ENCODE measurements around the gene FGD5. TPM values are rescaled to one million over a fixed set of nuclear protein-coding genes. Genes with fewer than 3 reads are reported as not detected.

FGD5 gene
- total and polyA plus RNA-seq, 2 experiments from 2014 or later: 7.4 to 12.2 TPM

DNA sequence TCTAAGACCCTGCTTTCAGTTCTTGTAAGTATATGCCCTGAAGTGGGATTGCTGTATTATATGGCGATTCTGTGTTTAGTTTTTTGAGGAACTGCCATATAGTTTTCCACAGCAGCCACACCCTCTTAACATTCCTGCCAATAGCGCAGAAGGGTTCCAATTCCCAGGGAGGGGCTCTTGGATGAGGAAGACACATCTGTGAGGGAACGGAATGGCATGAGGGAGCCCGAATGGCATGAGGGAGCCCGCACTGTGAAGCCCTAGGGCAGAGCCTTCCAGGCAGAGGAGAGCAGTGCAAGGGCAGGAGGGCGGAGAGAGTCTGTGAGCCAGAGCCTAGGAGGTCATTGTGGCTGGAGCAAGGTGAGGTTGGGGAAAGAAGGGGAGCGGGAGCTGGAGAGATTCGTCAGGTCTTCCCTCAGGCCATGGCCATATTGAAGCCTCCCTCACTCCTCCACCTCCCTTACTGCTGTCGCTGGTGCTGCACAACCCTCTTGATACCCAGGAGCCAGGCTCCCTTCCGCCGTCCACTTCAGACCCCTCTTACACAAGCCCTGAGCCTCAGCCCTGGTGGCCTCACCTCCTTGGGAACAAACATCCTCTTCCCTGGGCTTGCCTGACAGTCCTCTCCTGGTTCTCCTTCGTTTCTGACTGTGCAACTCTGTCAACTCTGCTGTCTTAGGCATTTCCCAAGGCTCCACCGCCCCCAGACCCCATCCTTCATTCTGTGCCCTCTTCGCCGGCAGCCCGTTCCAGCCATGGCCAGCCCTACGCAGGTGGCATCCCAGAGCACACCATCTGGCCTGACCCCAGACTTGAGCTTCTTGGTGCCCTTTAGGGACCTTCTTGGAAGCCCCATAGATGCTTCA lies 51.4 kb downstream of the FGD5 start:
- no peaks in the 10 kb centered on the region for H3K79me2 ChIP-seq (replicated peaks; ENCODE audit: insufficient read depth)
- 0 out of 2 replicates have a peak, but pooled peaks cover 4% of the 10 kb centered on the region for H3K9me2 ChIP-seq (ENCODE audit: insufficient read depth)
- H3K4me1 Mint-ChIP-seq: no peaks in the 10 kb centered on the region; the same call in 2 of the 3 replicates
- no peak overlapping the region for H2AFZ ChIP-seq
- no peaks in the 10 kb centered on the region; the same call in 2 of the 3 replicates for H3K36me3 Mint-ChIP-seq (ENCODE audit: low read depth)
- H4K20me1 ChIP-seq (replicated peaks; ENCODE audit: insufficient read depth): no peaks in the 10 kb centered on the region
- no peaks in the 10 kb centered on the region for H3K27me3 Mint-ChIP-seq (ENCODE audit: insufficient read depth, low read depth, poor library complexity)
- H3K4me1 ChIP-seq (ENCODE audit: insufficient read depth): no peaks in the 10 kb centered on the region
- H3K27ac Mint-ChIP-seq: no peak overlapping the region
- DNase-seq (ENCODE audit: low spot score) (no peak), ATAC-seq (no peak)
- H3F3A ChIP-seq (replicated peaks; ENCODE audit: low read depth): no peaks in the 10 kb centered on the region
- H3K4me3 ChIP-seq: no peak overlapping the region
- H3K27ac ChIP-seq (ENCODE audit: low read depth): no peak overlapping the region
- H3K9me3 Mint-ChIP-seq: no peaks in the 10 kb centered on the region; the same call in 2 of the 3 replicates
- no peak overlapping the region for H3K4me2 ChIP-seq
- TF ChIP-seq ZNF331 (CRISPR knock-in tag; IDR thresholded peaks at IDR 0.05; ENCODE audit: low read depth) (no peak), EZH2 (IDR thresholded peaks at IDR 0.05; ENCODE audit: low read depth, unreplicated experiment) (no peak), ZNF114 (CRISPR knock-in tag; IDR thresholded peaks at IDR 0.05) (no peak), CTCF (conservative IDR thresholded peaks at IDR 0.05; ENCODE audit: low read depth in 2 of 2) (no peak), STAT1 (IDR thresholded peaks at IDR 0.05; ENCODE audit: unreplicated experiment) (no peak), JUNB (IDR thresholded peaks at IDR 0.05; ENCODE audit: unreplicated experiment) (no peak), POLR2AphosphoS5 (IDR thresholded peaks at IDR 0.05; ENCODE audit: low read depth) (no peak), CREB1 (CRISPR knock-in tag; IDR thresholded peaks at IDR 0.05; ENCODE audit: low read depth) (no peak)
- TF ChIP-seq, protein P1, sequence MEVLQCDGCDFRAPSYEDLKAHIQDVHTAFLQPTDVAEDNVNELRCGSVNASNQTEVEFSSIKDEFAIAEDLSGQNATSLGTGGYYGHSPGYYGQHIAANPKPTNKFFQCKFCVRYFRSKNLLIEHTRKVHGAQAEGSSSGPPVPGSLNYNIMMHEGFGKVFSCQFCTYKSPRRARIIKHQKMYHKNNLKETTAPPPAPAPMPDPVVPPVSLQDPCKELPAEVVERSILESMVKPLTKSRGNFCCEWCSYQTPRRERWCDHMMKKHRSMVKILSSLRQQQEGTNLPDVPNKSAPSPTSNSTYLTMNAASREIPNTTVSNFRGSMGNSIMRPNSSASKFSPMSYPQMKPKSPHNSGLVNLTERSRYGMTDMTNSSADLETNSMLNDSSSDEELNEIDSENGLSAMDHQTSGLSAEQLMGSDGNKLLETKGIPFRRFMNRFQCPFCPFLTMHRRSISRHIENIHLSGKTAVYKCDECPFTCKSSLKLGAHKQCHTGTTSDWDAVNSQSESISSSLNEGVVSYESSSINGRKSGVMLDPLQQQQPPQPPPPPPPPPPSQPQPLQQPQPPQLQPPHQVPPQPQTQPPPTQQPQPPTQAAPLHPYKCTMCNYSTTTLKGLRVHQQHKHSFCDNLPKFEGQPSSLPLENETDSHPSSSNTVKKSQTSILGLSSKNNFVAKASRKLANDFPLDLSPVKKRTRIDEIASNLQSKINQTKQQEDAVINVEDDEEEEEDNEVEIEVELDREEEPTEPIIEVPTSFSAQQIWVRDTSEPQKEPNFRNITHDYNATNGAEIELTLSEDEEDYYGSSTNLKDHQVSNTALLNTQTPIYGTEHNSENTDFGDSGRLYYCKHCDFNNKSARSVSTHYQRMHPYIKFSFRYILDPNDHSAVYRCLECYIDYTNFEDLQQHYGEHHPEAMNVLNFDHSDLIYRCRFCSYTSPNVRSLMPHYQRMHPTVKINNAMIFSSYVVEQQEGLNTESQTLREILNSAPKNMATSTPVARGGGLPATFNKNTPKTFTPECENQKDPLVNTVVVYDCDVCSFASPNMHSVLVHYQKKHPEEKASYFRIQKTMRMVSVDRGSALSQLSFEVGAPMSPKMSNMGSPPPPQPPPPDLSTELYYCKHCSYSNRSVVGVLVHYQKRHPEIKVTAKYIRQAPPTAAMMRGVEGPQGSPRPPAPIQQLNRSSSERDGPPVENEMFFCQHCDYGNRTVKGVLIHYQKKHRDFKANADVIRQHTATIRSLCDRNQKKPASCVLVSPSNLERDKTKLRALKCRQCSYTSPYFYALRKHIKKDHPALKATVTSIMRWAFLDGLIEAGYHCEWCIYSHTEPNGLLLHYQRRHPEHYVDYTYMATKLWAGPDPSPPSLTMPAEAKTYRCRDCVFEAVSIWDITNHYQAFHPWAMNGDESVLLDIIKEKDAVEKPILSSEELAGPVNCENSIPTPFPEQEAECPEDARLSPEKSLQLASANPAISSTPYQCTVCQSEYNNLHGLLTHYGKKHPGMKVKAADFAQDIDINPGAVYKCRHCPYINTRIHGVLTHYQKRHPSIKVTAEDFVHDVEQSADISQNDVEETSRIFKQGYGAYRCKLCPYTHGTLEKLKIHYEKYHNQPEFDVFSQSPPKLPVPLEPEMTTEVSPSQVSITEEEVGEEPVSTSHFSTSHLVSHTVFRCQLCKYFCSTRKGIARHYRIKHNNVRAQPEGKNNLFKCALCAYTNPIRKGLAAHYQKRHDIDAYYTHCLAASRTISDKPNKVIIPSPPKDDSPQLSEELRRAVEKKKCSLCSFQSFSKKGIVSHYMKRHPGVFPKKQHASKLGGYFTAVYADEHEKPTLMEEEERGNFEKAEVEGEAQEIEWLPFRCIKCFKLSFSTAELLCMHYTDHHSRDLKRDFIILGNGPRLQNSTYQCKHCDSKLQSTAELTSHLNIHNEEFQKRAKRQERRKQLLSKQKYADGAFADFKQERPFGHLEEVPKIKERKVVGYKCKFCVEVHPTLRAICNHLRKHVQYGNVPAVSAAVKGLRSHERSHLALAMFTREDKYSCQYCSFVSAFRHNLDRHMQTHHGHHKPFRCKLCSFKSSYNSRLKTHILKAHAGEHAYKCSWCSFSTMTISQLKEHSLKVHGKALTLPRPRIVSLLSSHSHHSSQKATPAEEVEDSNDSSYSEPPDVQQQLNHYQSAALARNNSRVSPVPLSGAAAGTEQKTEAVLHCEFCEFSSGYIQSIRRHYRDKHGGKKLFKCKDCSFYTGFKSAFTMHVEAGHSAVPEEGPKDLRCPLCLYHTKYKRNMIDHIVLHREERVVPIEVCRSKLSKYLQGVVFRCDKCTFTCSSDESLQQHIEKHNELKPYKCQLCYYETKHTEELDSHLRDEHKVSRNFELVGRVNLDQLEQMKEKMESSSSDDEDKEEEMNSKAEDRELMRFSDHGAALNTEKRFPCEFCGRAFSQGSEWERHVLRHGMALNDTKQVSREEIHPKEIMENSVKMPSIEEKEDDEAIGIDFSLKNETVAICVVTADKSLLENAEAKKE (CRISPR knock-in tag; IDR thresholded peaks at IDR 0.05): no peak
- TF ChIP-seq, protein P2, sequence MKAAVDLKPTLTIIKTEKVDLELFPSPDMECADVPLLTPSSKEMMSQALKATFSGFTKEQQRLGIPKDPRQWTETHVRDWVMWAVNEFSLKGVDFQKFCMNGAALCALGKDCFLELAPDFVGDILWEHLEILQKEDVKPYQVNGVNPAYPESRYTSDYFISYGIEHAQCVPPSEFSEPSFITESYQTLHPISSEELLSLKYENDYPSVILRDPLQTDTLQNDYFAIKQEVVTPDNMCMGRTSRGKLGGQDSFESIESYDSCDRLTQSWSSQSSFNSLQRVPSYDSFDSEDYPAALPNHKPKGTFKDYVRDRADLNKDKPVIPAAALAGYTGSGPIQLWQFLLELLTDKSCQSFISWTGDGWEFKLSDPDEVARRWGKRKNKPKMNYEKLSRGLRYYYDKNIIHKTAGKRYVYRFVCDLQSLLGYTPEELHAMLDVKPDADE (IDR thresholded peaks at IDR 0.05): no peak
- TF ChIP-seq, protein P3, sequence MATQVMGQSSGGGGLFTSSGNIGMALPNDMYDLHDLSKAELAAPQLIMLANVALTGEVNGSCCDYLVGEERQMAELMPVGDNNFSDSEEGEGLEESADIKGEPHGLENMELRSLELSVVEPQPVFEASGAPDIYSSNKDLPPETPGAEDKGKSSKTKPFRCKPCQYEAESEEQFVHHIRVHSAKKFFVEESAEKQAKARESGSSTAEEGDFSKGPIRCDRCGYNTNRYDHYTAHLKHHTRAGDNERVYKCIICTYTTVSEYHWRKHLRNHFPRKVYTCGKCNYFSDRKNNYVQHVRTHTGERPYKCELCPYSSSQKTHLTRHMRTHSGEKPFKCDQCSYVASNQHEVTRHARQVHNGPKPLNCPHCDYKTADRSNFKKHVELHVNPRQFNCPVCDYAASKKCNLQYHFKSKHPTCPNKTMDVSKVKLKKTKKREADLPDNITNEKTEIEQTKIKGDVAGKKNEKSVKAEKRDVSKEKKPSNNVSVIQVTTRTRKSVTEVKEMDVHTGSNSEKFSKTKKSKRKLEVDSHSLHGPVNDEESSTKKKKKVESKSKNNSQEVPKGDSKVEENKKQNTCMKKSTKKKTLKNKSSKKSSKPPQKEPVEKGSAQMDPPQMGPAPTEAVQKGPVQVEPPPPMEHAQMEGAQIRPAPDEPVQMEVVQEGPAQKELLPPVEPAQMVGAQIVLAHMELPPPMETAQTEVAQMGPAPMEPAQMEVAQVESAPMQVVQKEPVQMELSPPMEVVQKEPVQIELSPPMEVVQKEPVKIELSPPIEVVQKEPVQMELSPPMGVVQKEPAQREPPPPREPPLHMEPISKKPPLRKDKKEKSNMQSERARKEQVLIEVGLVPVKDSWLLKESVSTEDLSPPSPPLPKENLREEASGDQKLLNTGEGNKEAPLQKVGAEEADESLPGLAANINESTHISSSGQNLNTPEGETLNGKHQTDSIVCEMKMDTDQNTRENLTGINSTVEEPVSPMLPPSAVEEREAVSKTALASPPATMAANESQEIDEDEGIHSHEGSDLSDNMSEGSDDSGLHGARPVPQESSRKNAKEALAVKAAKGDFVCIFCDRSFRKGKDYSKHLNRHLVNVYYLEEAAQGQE (IDR thresholded peaks at IDR 0.05; ENCODE audit: unreplicated experiment): no peak
- no peaks in the 10 kb centered on the region for H3K27me3 ChIP-seq (ENCODE audit: insufficient read depth)
- H3K4me3 Mint-ChIP-seq: no peak overlapping the region
- H3K36me3 ChIP-seq (ENCODE audit: insufficient read depth): no peaks in the 10 kb centered on the region
